H1 (cell line): ENCODE results near the gene HACE1. TPM values are rescaled to one million over a fixed set of nuclear protein-coding genes. Genes with fewer than 3 reads are reported as not detected.
A peak's percentile ranks its signal among the peaks of the same experiment; 100 is the strongest.

ENCODE experiments used
- CTCF ChIA-PET: fragments of 300-600 bp; sonication (Branson Sonifier 250); formaldehyde crosslinking; loops from one replicate; lab custom pipeline; 2021; ENCODE audit not compliant: partially characterized antibody; lab: Charles Lee
- POLR2A ChIA-PET: fragments of 300-600 bp; sonication (Branson Sonifier 250); formaldehyde crosslinking; loops from one replicate; lab custom pipeline; 2021; ENCODE audit warnings: inconsistent platforms; ENCODE audit not compliant: partially characterized antibody; lab: Charles Lee
- DNase-seq, 2 experiments: peaks; one replicate each; pipeline versions ENCODE4 v3.0.0 to v3.0.0-alpha.2; 2010 to 2022; ENCODE audit warnings: low spot score in 2 of 2, low read depth in 1 of 2, mixed read lengths in 1 of 2
- FAIRE-seq: peaks from 2 replicates; lab custom pipeline; 2011; peaks lifted over from hg19 to GRCh38; lab: Jason Lieb, UNC
- H2AFZ ChIP-seq: 2 replicates; pipeline ENCODE4 v1.8.1; 2012; ENCODE audit warnings: low read length, inconsistent platforms
- H2AK5ac ChIP-seq: 2 replicates; pipeline ENCODE4 v1.6.1; 2013; ENCODE audit warnings: low read depth, low read length
- H2BK120ac ChIP-seq: replicated peaks from 2 replicates; pipeline ENCODE3; 2013; ENCODE audit warnings: low read depth, low read length, inconsistent platforms
- H2BK12ac ChIP-seq: 2 replicates; pipeline ENCODE4 v1.6.1; 2013; ENCODE audit warnings: low read depth, low read length
- H2BK15ac ChIP-seq: 2 replicates; pipeline ENCODE4 v1.6.1; 2013; ENCODE audit warnings: low read length
- H2BK20ac ChIP-seq: 2 replicates; pipeline ENCODE4 v1.6.1; 2013; ENCODE audit warnings: low read length
- H2BK5ac ChIP-seq: 2 replicates; pipeline ENCODE4 v1.6.1; 2013; ENCODE audit warnings: low read depth, low read length
- H3K14ac ChIP-seq: 2 replicates; pipeline ENCODE4 v1.6.1; 2013; ENCODE audit warnings: inconsistent platforms; ENCODE audit not compliant: insufficient read length
- H3K18ac ChIP-seq: 2 replicates; pipeline ENCODE4 v1.6.1; 2013; ENCODE audit warnings: low read length; ENCODE audit errors: extremely low read depth
- H3K23ac ChIP-seq: 2 replicates; pipeline ENCODE4 v1.6.1; 2013; ENCODE audit warnings: inconsistent platforms; ENCODE audit not compliant: insufficient read length
- H3K23me2 ChIP-seq: 2 replicates; pipeline ENCODE4 v1.6.1; 2013; ENCODE audit warnings: low read depth, low read length
- H3K27ac ChIP-seq: 2 replicates; pipeline ENCODE4 v1.6.1; 2011; ENCODE audit warnings: low read depth, low read length, inconsistent platforms
- H3K27me3 ChIP-seq, 4 experiments: replicated peaks in 1 of 4; 1 replicate in 1 of 4; 2 replicates in 3 of 4; pipeline versions ENCODE4 v1.6.1 to v1.8.1; 2011 to 2013; ENCODE audit warnings: low read length in 3 of 4, mild to moderate bottlenecking in 3 of 4, inconsistent platforms in 2 of 4, mixed read lengths in 2 of 4, moderate library complexity in 1 of 4; ENCODE audit not compliant: control insufficient read depth in 3 of 4, insufficient read depth in 3 of 4; ENCODE audit errors: extremely low read depth in 1 of 4
- H3K36me3 ChIP-seq, 4 experiments: 2 replicates each; pipeline versions ENCODE4 v1.6.1 to v1.8.1; 2011 to 2013; ENCODE audit warnings: mild to moderate bottlenecking in 4 of 4, low read length in 3 of 4, moderate library complexity in 2 of 4, control low read depth in 1 of 4, inconsistent platforms in 1 of 4; ENCODE audit not compliant: insufficient read depth in 4 of 4, control insufficient read depth in 2 of 4
- H3K4ac ChIP-seq: replicated peaks from 2 replicates; pipeline ENCODE3; 2013; ENCODE audit warnings: low read length, low read depth, mixed read lengths, inconsistent platforms; ENCODE audit not compliant: insufficient read length
- H3K4me1 ChIP-seq, 4 experiments: replicated peaks in 1 of 4; 1 replicate in 1 of 4; 2 replicates in 3 of 4; pipeline versions ENCODE4 v1.6.1 to v1.8.1; 2011 to 2013; ENCODE audit warnings: low read length in 3 of 4, inconsistent platforms in 2 of 4, mixed read lengths in 1 of 4; ENCODE audit not compliant: insufficient read depth in 4 of 4, control insufficient read depth in 3 of 4
- H3K4me2 ChIP-seq, 2 experiments: 2 replicates each; pipeline versions ENCODE4 v1.6.1 to v1.8.1; 2011 to 2013; ENCODE audit warnings: low read depth in 2 of 2, low read length in 2 of 2, control low read depth in 1 of 2, inconsistent platforms in 1 of 2, mild to moderate bottlenecking in 1 of 2; ENCODE audit not compliant: insufficient read depth in 1 of 2
- H3K4me3 ChIP-seq, 4 experiments: fragments of 200-600, 300-600 bp in 1 of 4; sonication (generic), shearing (Covaris generic), sonication (Bioruptor Twin) in 1 of 4; 2 replicates each; pipeline versions ENCODE4 v1.5.1 to v1.8.1; 2011 to 2016; ENCODE audit warnings: low read length in 4 of 4, low read depth in 3 of 4, control low read depth in 2 of 4, inconsistent platforms in 2 of 4, mild to moderate bottlenecking in 2 of 4, mixed read lengths in 1 of 4, moderate library complexity in 1 of 4; ENCODE audit not compliant: insufficient read depth in 2 of 4; ENCODE audit errors: extremely low read depth in 1 of 4
- H3K56ac ChIP-seq: replicated peaks from 2 replicates; pipeline ENCODE3; 2013; ENCODE audit warnings: low read depth, mild to moderate bottlenecking, mixed read lengths, low read length, inconsistent platforms; ENCODE audit not compliant: insufficient read length
- H3K79me1 ChIP-seq: 2 replicates; pipeline ENCODE4 v1.6.1; 2013; ENCODE audit warnings: low read depth, low read length, control low read depth
- H3K79me2 ChIP-seq, 2 experiments: 2 replicates each; pipeline versions ENCODE4 v1.6.1 to v1.8.1; 2012 to 2013; ENCODE audit warnings: low read length in 2 of 2, mild to moderate bottlenecking in 2 of 2, inconsistent platforms in 1 of 2; ENCODE audit not compliant: insufficient read depth in 2 of 2, control insufficient read depth in 1 of 2
- H3K9ac ChIP-seq, 4 experiments: replicated peaks in 1 of 4; 1 replicate in 1 of 4; 2 replicates in 3 of 4; pipeline versions ENCODE4 v1.6.1 to v1.8.1; 2011 to 2013; ENCODE audit warnings: low read depth in 3 of 4, low read length in 3 of 4, control low read depth in 2 of 4, mild to moderate bottlenecking in 2 of 4, moderate library complexity in 2 of 4, inconsistent platforms in 1 of 4; ENCODE audit errors: extremely low read depth in 1 of 4
- H3K9me3 ChIP-seq, 2 experiments: 2 replicates each; pipeline versions ENCODE4 v1.6.1 to v1.8.1; 2012 to 2013; ENCODE audit warnings: mild to moderate bottlenecking in 2 of 2, moderate library complexity in 2 of 2, control low read depth in 1 of 2, inconsistent platforms in 1 of 2, low read depth in 1 of 2, low read length in 1 of 2, mixed read lengths in 1 of 2; ENCODE audit not compliant: insufficient read depth in 2 of 2
- H4K20me1 ChIP-seq, 2 experiments: replicated peaks in 1 of 2; 2 replicates each; pipeline versions ENCODE3 to v1.8.1; 2011 to 2013; ENCODE audit warnings: inconsistent platforms in 2 of 2, low read length in 2 of 2, mild to moderate bottlenecking in 1 of 2; ENCODE audit not compliant: insufficient read depth in 2 of 2, control insufficient read depth in 1 of 2
- H4K5ac ChIP-seq: 2 replicates; pipeline ENCODE4 v1.6.1; 2013; ENCODE audit warnings: low read length, low read depth, mixed read lengths, inconsistent platforms; ENCODE audit not compliant: insufficient read length
- H4K8ac ChIP-seq: 2 replicates; pipeline ENCODE4 v1.8.0; 2013; ENCODE audit warnings: mild to moderate bottlenecking, moderate library complexity, low read length, inconsistent platforms; ENCODE audit not compliant: insufficient read depth; ENCODE audit errors: extremely low read depth
- H4K91ac ChIP-seq: replicated peaks from 2 replicates; pipeline ENCODE3; 2013; ENCODE audit warnings: low read length, mixed read lengths, inconsistent platforms; ENCODE audit not compliant: insufficient read length
- CTBP2 ChIP-seq: IDR thresholded peaks from 2 replicates; pipeline ENCODE4 v1.7.0; 2011; ENCODE audit warnings: borderline replicate concordance, mild to moderate bottlenecking, moderate library complexity, mixed read lengths, low read length; ENCODE audit not compliant: insufficient read depth, insufficient read length
- SAP30 ChIP-seq: fragments of 300-600 bp; sonication (generic); IDR thresholded peaks from 2 replicates; pipeline ENCODE4 v1.7.1; 2012; ENCODE audit warnings: low read length, moderate library complexity, mild to moderate bottlenecking, inconsistent platforms; ENCODE audit not compliant: insufficient read depth, insufficient replicate concordance
- WGBS, 2 experiments: shearing (Covaris generic) in 1 of 2; methylation state at CpG; one replicate each; pipeline versions ENCODE4 v1.1.6 to v1.1.7; 2013 to 2015; ENCODE audit warnings: low lambda C conversion rate in 2 of 2, mixed read lengths in 2 of 2, inconsistent platforms in 1 of 2, low coverage in 1 of 2, missing lambda C conversion rate in 1 of 2; ENCODE audit not compliant: insufficient replicate concordance in 2 of 2, insufficient coverage in 1 of 2, insufficient read length in 1 of 2; ENCODE audit errors: extremely low coverage in 1 of 2, missing lambda C conversion rate in 1 of 2; 5-methylcytosine and 5-hydroxymethylcytosine counted together
- long read RNA-seq, 2 experiments: library from RNA in 1 of 2; library from capped mRNA in 1 of 2; stranded (forward); transcript quantifications; one replicate each; pipeline ENCODE4 v2.0.0, GENCODE V29; 2021; ENCODE audit warnings: inconsistent platforms in 1 of 2
- polyA minus RNA-seq, 3 experiments: library from RNA; depleted of rRNA, polyadenylated mRNA; stranded (reverse); fragments of >200 nt; gene quantifications; 1 replicate in 2 of 3; 2 replicates in 1 of 3; pipeline ENCODE4 v1.2.3, GENCODE V29; 2011
- polyA plus RNA-seq, 7 experiments: library from polyadenylated mRNA; depleted of rRNA in 3 of 7; stranded (reverse) in 5 of 7; unstranded in 2 of 7; fragments of >200 nt in 5 of 7; fragments of 200-250 nt in 2 of 7; gene quantifications; 1 replicate in 5 of 7; 2 replicates in 1 of 7; 4 replicates in 1 of 7; pipeline versions ENCODE4 v1.2.1 to v1.2.3, GENCODE V29; 2011 to 2013; ENCODE audit warnings: missing spikeins in 2 of 7, mixed read lengths in 2 of 7
- total RNA-seq: library from RNA; stranded (reverse); fragmentation: NEBNext Ultra II Directional; extraction: Animal tissue kit (Norgen Biotek cat#: 25700); gene quantifications from 2 replicates; pipeline ENCODE4 v1.2.1, GENCODE V29; 2021

The HACE1 gene, protein sequence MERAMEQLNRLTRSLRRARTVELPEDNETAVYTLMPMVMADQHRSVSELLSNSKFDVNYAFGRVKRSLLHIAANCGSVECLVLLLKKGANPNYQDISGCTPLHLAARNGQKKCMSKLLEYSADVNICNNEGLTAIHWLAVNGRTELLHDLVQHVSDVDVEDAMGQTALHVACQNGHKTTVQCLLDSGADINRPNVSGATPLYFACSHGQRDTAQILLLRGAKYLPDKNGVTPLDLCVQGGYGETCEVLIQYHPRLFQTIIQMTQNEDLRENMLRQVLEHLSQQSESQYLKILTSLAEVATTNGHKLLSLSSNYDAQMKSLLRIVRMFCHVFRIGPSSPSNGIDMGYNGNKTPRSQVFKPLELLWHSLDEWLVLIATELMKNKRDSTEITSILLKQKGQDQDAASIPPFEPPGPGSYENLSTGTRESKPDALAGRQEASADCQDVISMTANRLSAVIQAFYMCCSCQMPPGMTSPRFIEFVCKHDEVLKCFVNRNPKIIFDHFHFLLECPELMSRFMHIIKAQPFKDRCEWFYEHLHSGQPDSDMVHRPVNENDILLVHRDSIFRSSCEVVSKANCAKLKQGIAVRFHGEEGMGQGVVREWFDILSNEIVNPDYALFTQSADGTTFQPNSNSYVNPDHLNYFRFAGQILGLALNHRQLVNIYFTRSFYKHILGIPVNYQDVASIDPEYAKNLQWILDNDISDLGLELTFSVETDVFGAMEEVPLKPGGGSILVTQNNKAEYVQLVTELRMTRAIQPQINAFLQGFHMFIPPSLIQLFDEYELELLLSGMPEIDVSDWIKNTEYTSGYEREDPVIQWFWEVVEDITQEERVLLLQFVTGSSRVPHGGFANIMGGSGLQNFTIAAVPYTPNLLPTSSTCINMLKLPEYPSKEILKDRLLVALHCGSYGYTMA
- total RNA-seq (21.3 and 21.6 TPM in 2 replicates), polyA plus RNA-seq (2011; rRNA removed) (5.8 and 7.1 TPM in 2 replicates), polyA minus RNA-seq (2011; rRNA and poly(A)+ RNA removed) (30.1 and 46.2 TPM in 2 replicates)
- polyA plus RNA-seq (2011; cell fraction: cytosol; rRNA removed): 9.3 TPM
- polyA plus RNA-seq (2011; cell fraction: nucleus; rRNA removed): 11.4 TPM
- 7.8 to 13.7 TPM (median 10.9 TPM) in 4 replicates for polyA plus RNA-seq (2012, experiment 1 of 2)
- polyA plus RNA-seq (2012, experiment 2 of 2): 1.0 TPM
- 7.2 TPM for polyA plus RNA-seq (2013, experiment 1 of 2)
- 6.0 TPM for polyA plus RNA-seq (2013, experiment 2 of 2)
- 10.9 TPM for polyA minus RNA-seq (2011; cell fraction: cytosol; rRNA and poly(A)+ RNA removed)
- 51.0 TPM for polyA minus RNA-seq (2011; cell fraction: nucleus; rRNA and poly(A)+ RNA removed)
- long read RNA-seq, experiment 1, full-length matches to known transcripts: 1 of 12 reads
- long read RNA-seq, experiment 1, partial matches to known transcripts: 7 of 12 reads
- long read RNA-seq, experiment 1, other reads (novel, unspliced or antisense): 4 of 12 reads
- long read RNA-seq, experiment 2, full-length matches to known transcripts: 1 of 6 reads
- long read RNA-seq, experiment 2, partial matches to known transcripts: 5 of 6 reads
- long read RNA-seq, experiment 2, other reads (novel, unspliced or antisense): 0 of 6 reads

- peak within 1 kb of the TSS; percentile 85; the same call in 1 of the 2 replicates for H2BK5ac ChIP-seq
- peak within 1 kb of the TSS; percentile 91; the same call in 1 of the 2 replicates for H4K8ac ChIP-seq
- H3K27ac ChIP-seq: no peak within 1 kb of the TSS
- H3K14ac ChIP-seq: no peak within 1 kb of the TSS
- H4K5ac ChIP-seq: peak within 1 kb of the TSS; percentile 18
- H3K9me3 ChIP-seq: no peaks in the 10 kb centered on the region
- DNase-seq: peak; percentile 74 to 95
- no peak for FAIRE-seq
- ChIA-PET POLR2A (interaction anchor here (0.6 to 1.8 kb wide), 8 partner anchors 17 to 528 kb away, joined by 3 to 6 read pairs (median 3); no protein-coding TSS in a partner anchor), CTCF (interaction anchor here (0.7 to 1.9 kb wide), 11 partner anchors 13 to 459 kb away, joined by 3 to 12 read pairs (median 3); no protein-coding TSS in a partner anchor)
- H2AFZ ChIP-seq: peak within 1 kb of the TSS; percentile 87
- H2BK12ac ChIP-seq: peak within 1 kb of the TSS; percentile 40; the same call in 1 of the 2 replicates
- H3K79me1 ChIP-seq: 0 out of 2 replicates have a peak, but pooled peaks cover 3% of the 10 kb centered on the region
- no peak within 1 kb of the TSS for H4K91ac ChIP-seq
- no peak within 1 kb of the TSS for H2BK20ac ChIP-seq
- H4K20me1 ChIP-seq: no peaks in the 10 kb centered on the region
- peak within 1 kb of the TSS; percentile 73 to 96 for H3K4me2 ChIP-seq
- peak within 1 kb of the TSS; percentile 30 for H3K56ac ChIP-seq
- no peak within 1 kb of the TSS for H2AK5ac ChIP-seq
- H3K27me3 ChIP-seq: no peaks in the 10 kb centered on the region
- no peaks in the 10 kb centered on the region; a peak in 1 of 8 replicates for H3K36me3 ChIP-seq
- no peak within 1 kb of the TSS for H3K23ac ChIP-seq
- H3K4me1 ChIP-seq: no peaks in the 10 kb centered on the region; a peak in 1 of 7 replicates
- no peak within 1 kb of the TSS for H2BK15ac ChIP-seq
- peak within 1 kb of the TSS; percentile 84 to 98 (median 88) for H3K4me3 ChIP-seq
- H3K4ac ChIP-seq: no peak within 1 kb of the TSS
- no peak within 1 kb of the TSS for H2BK120ac ChIP-seq
- peaks cover 0 to 35% of the 10 kb centered on the region in 2 experiments; a peak in 2 of 4 replicates for H3K79me2 ChIP-seq
- H3K18ac ChIP-seq: peak within 1 kb of the TSS; percentile 90
- H3K9ac ChIP-seq: peak within 1 kb of the TSS; percentile 70 to 76 (median 71)
- WGBS, 2 experiments: 1% methylated on average over 53 of the region's 89 CpGs; no CpG with 5 or more reads in 1 of the 2 experiments
- H3K23me2 ChIP-seq: peaks cover 6% of the 10 kb centered on the region; the same call in 1 of the 2 replicates
- TF ChIP-seq CTBP2 (no peak), SAP30 (no peak)
Observed at GRCh38 chr6:104859225-104860146, at the start of gene HACE1. HACE1 (minus strand) TSS chr6:104859919; CDS start chr6:104859642, 277 bp downstream.
